LoVo (cell line): ENCODE measurements around the gene OPRL1.

Experiments used
- DNase-seq: peaks from one replicate; pipeline ENCODE4 v3.0.0-alpha.2; 2016; ENCODE audit warnings: low spot score

The OPRL1 gene

GRCh38 chr20:64080013-64080812 lies at the start of gene OPRL1:
Gene OPRL1 (plus strand): TSS chr20:64080082. CDS start chr20:64092721, 12,639 bp downstream.
- no peak for DNase-seq

- DNase-seq: no peak
These were observed 49.3 kb upstream of the OPRL1 start for GRCh38 chr20:64030371-64031134.

GRCh38 chr20:64031822-64032314 lies 48.0 kb upstream of the OPRL1 start:
- no peak for DNase-seq

GRCh38 chr20:64032706-64033624 lies 46.9 kb upstream of the OPRL1 start:
- DNase-seq: no peak

- DNase-seq: no peak
These were observed 45.8 kb upstream of the OPRL1 start for GRCh38 chr20:64033981-64034493.

- no peak for DNase-seq
These were observed 44.6 kb upstream of the OPRL1 start for GRCh38 chr20:64035066-64035932.

- no peak for DNase-seq
These were observed 43.9 kb upstream of the OPRL1 start, which contains the start of gene C20orf204 for GRCh38 chr20:64035933-64036345. Gene C20orf204 (plus strand): TSS chr20:64036182. CDS start chr20:64036324, 142 bp downstream.

- no peak for DNase-seq
These were observed 43.3 kb upstream of the OPRL1 start for GRCh38 chr20:64036346-64037198.

- DNase-seq: no peak
These were observed 42.7 kb upstream of the OPRL1 start for GRCh38 chr20:64037199-64037497.

GRCh38 chr20:64037498-64038213 lies 42.2 kb upstream of the OPRL1 start:
- no peak for DNase-seq

GRCh38 chr20:64038224-64038564 lies 41.7 kb upstream of the OPRL1 start:
- no peak for DNase-seq

GRCh38 chr20:64038565-64039292 lies 41.2 kb upstream of the OPRL1 start:
- peak; percentile 72 for DNase-seq

- DNase-seq: no peak
These were observed 40.4 kb upstream of the OPRL1 start for GRCh38 chr20:64039293-64040160.

GRCh38 chr20:64040231-64041039 lies 39.4 kb upstream of the OPRL1 start:
- no peak for DNase-seq

GRCh38 chr20:64041040-64041780 lies 38.7 kb upstream of the OPRL1 start:
- no peak for DNase-seq

GRCh38 chr20:64041781-64042053 lies 38.2 kb upstream of the OPRL1 start:
- no peak for DNase-seq
